Measurements from ENCODE around the gene ACAD10. TPM values are rescaled to one million over a fixed set of nuclear protein-coding genes. Genes with fewer than 3 reads are reported as not detected.

Gene ACAD10
- total RNA-seq, 6 donors from 2014 or later, result 16.7 to 83.8 (median 27.0) TPM

DNA sequence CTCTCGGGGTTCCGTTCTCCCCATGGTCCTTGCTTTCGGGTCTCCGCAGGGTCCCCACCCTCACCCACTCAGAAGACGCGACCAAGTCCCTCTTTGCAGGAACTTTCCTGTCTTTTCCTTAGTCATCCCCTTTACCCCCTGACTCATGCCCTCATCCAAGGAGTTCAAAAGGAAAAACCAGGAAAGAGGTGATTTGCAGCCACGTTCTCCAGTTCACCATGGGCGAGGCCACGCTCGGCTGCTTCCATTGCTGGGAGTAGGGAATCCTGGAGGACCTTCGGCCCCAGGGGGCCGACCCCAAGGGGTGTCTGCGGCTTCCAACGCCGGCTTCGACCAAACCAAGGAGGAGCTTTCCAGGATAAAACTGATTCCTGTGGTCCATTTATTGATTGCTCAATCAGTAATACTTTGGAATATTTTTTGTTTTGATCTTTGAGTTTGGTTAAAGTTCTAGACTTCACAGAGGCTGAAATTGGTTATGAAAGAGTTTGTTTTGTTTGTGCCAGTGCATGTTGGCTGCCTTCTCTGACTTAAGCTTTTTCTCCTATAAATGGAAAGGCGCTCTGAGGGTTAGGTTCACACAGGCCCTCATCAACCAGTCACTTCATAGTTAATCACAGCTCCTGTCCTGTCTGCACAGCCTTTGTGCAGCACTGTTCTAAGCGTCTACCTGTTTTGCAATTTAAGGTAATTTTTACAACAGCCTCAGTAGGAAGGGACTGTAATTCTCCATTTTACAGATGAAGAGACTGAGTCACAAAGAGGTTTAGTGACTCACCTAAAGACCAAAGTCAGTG, 81.7 kb downstream of the ACAD10 start:
- H3K9me3 ChIP-seq, result no peaks in the 10 kb centered on the region
- ATAC-seq (ENCODE audit: low FRiP score in 2 of 2), result peak in 1 of 2 donors; percentile 47
- peak overlapping the region; percentile 87 to 96 (median 94) for H3K27ac ChIP-seq
- H3K36me3 ChIP-seq, result peaks cover 0 to 12% (median 1%) of the 10 kb centered on the region in 4 donors
- peak overlapping the region; percentile 77 to 89 (median 79) for H3K4me3 ChIP-seq
- no peak for TF ChIP-seq CTCF (IDR thresholded peaks at IDR 0.05)
- TF ChIP-seq POLR2A (IDR thresholded peaks at IDR 0.05), result no peak
- TF ChIP-seq POLR2AphosphoS5 (IDR thresholded peaks at IDR 0.05), result no peak
- TF ChIP-seq EP300 (IDR thresholded peaks at IDR 0.05), result no peak
- no peak for DNase-seq
- WGBS, 2 donors, result 9% methylated on average over 18 of the region's 18 CpGs
- no peaks in the 10 kb centered on the region for H3K27me3 ChIP-seq
- peaks cover 48 to 62% (median 53%) of the 10 kb centered on the region in 4 donors for H3K4me1 ChIP-seq

DNA sequence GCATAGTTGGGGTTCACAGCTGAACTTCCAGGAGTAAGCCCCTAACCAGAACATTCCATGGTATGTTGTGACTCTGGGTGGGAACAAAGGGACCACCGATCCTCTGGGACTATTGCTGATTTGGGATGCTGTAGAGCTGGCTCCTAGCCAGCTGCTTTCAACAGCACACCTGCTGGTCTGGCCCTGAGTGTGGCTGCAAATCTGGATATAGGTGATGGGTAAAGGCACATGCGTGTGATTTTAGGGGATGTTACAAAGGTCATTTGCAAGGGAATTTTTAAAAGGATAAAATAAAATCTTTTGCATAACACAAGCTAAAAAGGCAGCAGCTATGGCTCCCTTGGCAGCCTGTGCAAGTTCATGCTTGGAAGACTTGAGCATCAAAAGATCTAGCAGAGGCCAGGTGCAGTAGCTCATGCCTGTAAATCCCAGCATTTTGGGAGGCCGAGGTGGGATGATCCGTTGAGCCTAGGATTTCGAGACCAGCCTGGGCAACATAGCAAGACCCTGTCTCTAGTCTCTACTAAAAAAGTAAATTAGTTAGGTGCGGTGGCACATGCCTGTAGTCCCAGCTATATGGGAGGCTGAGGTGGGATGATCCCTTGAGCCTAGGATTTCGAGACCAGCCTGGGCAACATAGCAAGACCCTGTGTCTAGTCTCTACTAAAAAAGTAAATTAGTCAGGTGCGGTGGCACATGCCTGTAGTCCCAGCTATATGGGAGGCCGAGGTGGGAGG, 82.5 kb downstream of the ACAD10 start:
- no peak for DNase-seq
- Histone ChIP-seq H3K27ac (peak overlapping the region; percentile 87 to 96 (median 94)), H3K9me3 (no peaks in the 10 kb centered on the region), H3K4me3 (peak overlapping the region; percentile 77 to 89 (median 79)), H3K27me3 (no peaks in the 10 kb centered on the region), H3K4me1 (peaks cover 56 to 69% (median 61%) of the 10 kb centered on the region in 4 donors), H3K36me3 (peaks cover 0 to 12% (median 1%) of the 10 kb centered on the region in 4 donors)
- 65 to 76% methylated on average over 9 of the region's 9 CpGs for WGBS, 2 donors
- ATAC-seq (ENCODE audit: low FRiP score in 2 of 2), result no peak
- no peak for TF ChIP-seq CTCF (IDR thresholded peaks at IDR 0.05)
- no peak for TF ChIP-seq POLR2A (IDR thresholded peaks at IDR 0.05)
- TF ChIP-seq EP300 (IDR thresholded peaks at IDR 0.05), result no peak
- no peak for TF ChIP-seq POLR2AphosphoS5 (IDR thresholded peaks at IDR 0.05)

GRCh38 chr12:111769599-111769998, 83.7 kb downstream of the ACAD10 start:
- WGBS, 2 donors, result 74 to 91% methylated on average over 8 of the region's 8 CpGs
- ATAC-seq (ENCODE audit: low FRiP score in 2 of 2), result no peak
- Histone ChIP-seq H3K27ac (peak overlapping the region in 2 of 4 donors; percentile 92 to 95), H3K27me3 (no peaks in the 10 kb centered on the region), H3K4me3 (peak overlapping the region in 2 of 4 donors; percentile 78 to 89), H3K36me3 (peaks cover 0 to 12% (median 1%) of the 10 kb centered on the region in 4 donors), H3K4me1 (peaks cover 69 to 82% (median 74%) of the 10 kb centered on the region in 4 donors), H3K9me3 (no peaks in the 10 kb centered on the region)
- DNase-seq, result no peak
- TF ChIP-seq EP300 (IDR thresholded peaks at IDR 0.05), result no peak
- no peak for TF ChIP-seq CTCF (IDR thresholded peaks at IDR 0.05)
- no peak for TF ChIP-seq POLR2AphosphoS5 (IDR thresholded peaks at IDR 0.05)
- TF ChIP-seq POLR2A (IDR thresholded peaks at IDR 0.05), result no peak

GRCh38 chr12:111773801-111774551, 88.1 kb downstream of the ACAD10 start:
- Histone ChIP-seq H3K9me3 (no peaks in the 10 kb centered on the region), H3K27ac (peak overlapping the region; percentile 90 to 98 (median 94)), H3K4me3 (peak overlapping the region in 2 of 4 donors; percentile 21 to 25), H3K27me3 (no peaks in the 10 kb centered on the region), H3K36me3 (peaks cover 0 to 15% (median 1%) of the 10 kb centered on the region in 4 donors), H3K4me1 (peaks cover 94 to 100% (median 97%) of the 10 kb centered on the region in 4 donors)
- TF ChIP-seq CTCF (IDR thresholded peaks at IDR 0.05) (no peak), POLR2A (IDR thresholded peaks at IDR 0.05) (peak in 2 of 4 donors; percentile 17 to 74), EP300 (IDR thresholded peaks at IDR 0.05) (peak in 3 of 4 donors; percentile 31 to 82 (median 61)), POLR2AphosphoS5 (IDR thresholded peaks at IDR 0.05) (peak; percentile 75 to 78)
- DNase-seq (peak in 1 of 2 donors; percentile 87), ATAC-seq (ENCODE audit: low FRiP score in 2 of 2) (peak; percentile 71 to 79)
- WGBS, 2 donors, result 25 to 26% methylated on average over 17 of the region's 17 CpGs
